Parietal lobe (tissue), 1 donor: ENCODE data around the gene VAV2. TPM values are rescaled to one million over a fixed set of nuclear protein-coding genes. Genes with fewer than 3 reads are reported as not detected.

ENCODE experiments used
- total RNA-seq: library from RNA; depleted of rRNA; stranded (reverse); fragments of >200 nt; gene quantifications from one replicate; pipeline ENCODE4 v1.2.3, GENCODE V29; 2014

The VAV2 gene
- total RNA-seq, result 45.4 TPM

GRCh38 chr9:133991964-133992779, at the start of gene VAV2:
VAV2 (minus strand) TSS chr9:133992324; CDS start chr9:133992278, 46 bp downstream.

GRCh38 chr9:134024828-134025605, 32.9 kb upstream of the VAV2 start, which contains the start of gene BRD3OS:
BRD3OS (plus strand) TSS chr9:134025481; CDS start chr9:134026748, 1,267 bp downstream.

GRCh38 chr9:133737774-133738639, 254.1 kb downstream of the VAV2 start, which contains the start of gene SARDH:
SARDH (minus strand) TSS chr9:133738352; CDS start chr9:133734173, 4,179 bp downstream.

Other genes with a start within 250 kb of the VAV2 start
- 30.0 TPM for gene BRD3OS, start 33.2 kb upstream of the VAV2 start, total RNA-seq
- 39.1 TPM for gene BRD3, start 75.7 kb upstream of the VAV2 start, total RNA-seq
- 23.2 TPM for gene WDR5, start 143.8 kb upstream of the VAV2 start, total RNA-seq
- under 0.01 TPM for gene RNU6ATAC, start 172.2 kb upstream of the VAV2 start, total RNA-seq